ENCODE measurements around the gene LPIN1. TPM values are rescaled to one million over a fixed set of nuclear protein-coding genes. Genes with fewer than 3 reads are reported as not detected.
"Not testable (repeated sequence)": the region's sequence is repeated elsewhere in the genome, so short reads cannot be mapped to it uniquely, and the experiment has no call there.

LPIN1 gene
- total RNA-seq, 1 donor from 2014 or later = 13.8 TPM

GRCh38 chr2:11858883-11859282 is 112.5 kb downstream of the LPIN1 start:
- no peaks in the 10 kb centered on the region for H3K36me3 ChIP-seq
- H3K27ac ChIP-seq = no peak overlapping the region
- TF ChIP-seq CTCF (IDR thresholded peaks at IDR 0.05) = no peak
- no peaks in the 10 kb centered on the region for H3K9me3 ChIP-seq
- intact Hi-C loops (cut with DNase I) = no loop called here
- no peaks in the 10 kb centered on the region for H3K27me3 ChIP-seq
- no peak for DNase-seq (ENCODE audit: low spot score in 2 of 2)
- H3K4me1 ChIP-seq = peaks cover 0 to 3% of the 10 kb centered on the region in 2 donors
- H3K4me3 ChIP-seq = no peak overlapping the region

GRCh38 chr2:11859975-11860374 is 113.5 kb downstream of the LPIN1 start:
- not testable (repeated sequence) for H3K36me3 ChIP-seq; H3K9me3 ChIP-seq; H3K4me1 ChIP-seq; H3K4me3 ChIP-seq; DNase-seq (ENCODE audit: low spot score in 2 of 2); H3K27ac ChIP-seq; H3K27me3 ChIP-seq
- intact Hi-C loops (cut with DNase I) = loop anchor here (10.0 kb wide), 1 partner anchor 465 kb away; no protein-coding TSS in a partner anchor

GRCh38 chr2:11861044-11861443 is 114.6 kb downstream of the LPIN1 start:
- Histone ChIP-seq H3K4me3 (no peak overlapping the region), H3K27me3 (no peaks in the 10 kb centered on the region), H3K27ac (no peak overlapping the region), H3K36me3 (no peaks in the 10 kb centered on the region), H3K4me1 (peaks cover 0 to 6% of the 10 kb centered on the region in 2 donors), H3K9me3 (no peaks in the 10 kb centered on the region)
- intact Hi-C loops (cut with DNase I) = loop anchor here (10.0 kb wide), 1 partner anchor 464 kb away; no protein-coding TSS in a partner anchor
- no peak for DNase-seq (ENCODE audit: low spot score in 2 of 2)
- TF ChIP-seq CTCF (IDR thresholded peaks at IDR 0.05) = no peak

GRCh38 chr2:11862049-11862448 is 115.6 kb downstream of the LPIN1 start:
- peaks cover 0 to 6% of the 10 kb centered on the region in 2 donors for H3K4me1 ChIP-seq
- no peak overlapping the region for H3K4me3 ChIP-seq
- no peak for TF ChIP-seq CTCF (IDR thresholded peaks at IDR 0.05)
- intact Hi-C loops (cut with DNase I) = loop anchor here (2.0 to 10.0 kb wide), 4 partner anchors 463 to 1069 kb away; partner anchors contain the start of gene TRIB2
- no peak overlapping the region for H3K27ac ChIP-seq
- H3K27me3 ChIP-seq = no peaks in the 10 kb centered on the region
- no peaks in the 10 kb centered on the region for H3K9me3 ChIP-seq
- no peak for DNase-seq (ENCODE audit: low spot score in 2 of 2)
- H3K36me3 ChIP-seq = no peaks in the 10 kb centered on the region

GRCh38 chr2:11863103-11863502 is 116.7 kb downstream of the LPIN1 start:
- no peak overlapping the region for H3K4me3 ChIP-seq
- intact Hi-C loops (cut with DNase I) = loop anchor here (1.0 to 10.0 kb wide), 6 partner anchors 33 to 1144 kb away; partner anchors contain the start of gene TRIB2
- no peaks in the 10 kb centered on the region for H3K27me3 ChIP-seq
- no peaks in the 10 kb centered on the region for H3K9me3 ChIP-seq
- H3K4me1 ChIP-seq = peaks cover 0 to 6% of the 10 kb centered on the region in 2 donors
- DNase-seq (ENCODE audit: low spot score in 2 of 2) = no peak
- no peak overlapping the region for H3K27ac ChIP-seq
- H3K36me3 ChIP-seq = no peaks in the 10 kb centered on the region
- no peak for TF ChIP-seq CTCF (IDR thresholded peaks at IDR 0.05)

- no peaks in the 10 kb centered on the region for H3K27me3 ChIP-seq
- peak overlapping the region; percentile 7 to 39 for H3K4me3 ChIP-seq
- no peaks in the 10 kb centered on the region for H3K9me3 ChIP-seq
- no peaks in the 10 kb centered on the region for H3K36me3 ChIP-seq
- peak overlapping the region in 1 of 2 donors; percentile 43 for H3K27ac ChIP-seq
- H3K4me1 ChIP-seq = peaks cover 0 to 6% of the 10 kb centered on the region in 2 donors
- DNase-seq (ENCODE audit: low spot score in 2 of 2) = peak; percentile 63 to 94
- TF ChIP-seq CTCF (IDR thresholded peaks at IDR 0.05) = peak; percentile 82 to 93 (median 91)
- intact Hi-C loops (cut with DNase I) = loop anchor here (1.0 to 10.0 kb wide), 6 partner anchors 33 to 1144 kb away; partner anchors contain the start of gene TRIB2
These were observed 117.3 kb downstream of the LPIN1 start for GRCh38 chr2:11863513-11864328.

All from ascending aorta (tissue), 2 donors.